Activated CD4-positive, alpha-beta memory T cell treated with anti-CD3 and anti-CD28 coated beads, Interleukin-2, amount 10 ng/mL, durations not matched to agents 7 days and 5 days (primary cell): Measurements from ENCODE around the gene TENM3. TPM values are rescaled to one million over a fixed set of nuclear protein-coding genes. Genes with fewer than 3 reads are reported as not detected.

Experiments used
- CTCF ChIA-PET: fragments of 350-600 bp; sonication (Branson Sonifier 250); formaldehyde crosslinking; loops from one replicate; lab custom pipeline; 2021; ENCODE audit warnings: antibody characterized with exemption, inconsistent platforms; lab: Charles Lee
- POLR2A ChIA-PET: fragments of 350-600 bp; sonication (Branson Sonifier 250); formaldehyde crosslinking; loops from one replicate; lab custom pipeline; 2021; ENCODE audit warnings: antibody characterized with exemption; lab: Charles Lee
- DNase-seq: peaks from one replicate; pipeline ENCODE4 v3.0.0-alpha.2; 2020
- H3K27ac Mint-ChIP-seq: one replicate; pipeline ENCODE4 v1.8.0; 2021; ENCODE audit warnings: mild to moderate bottlenecking, mixed read lengths
- H3K27me3 Mint-ChIP-seq: one replicate; pipeline ENCODE4 v1.8.0; 2021; ENCODE audit warnings: mixed read lengths
- H3K36me3 Mint-ChIP-seq: one replicate; pipeline ENCODE4 v1.8.0; 2021; ENCODE audit warnings: low read depth, mixed read lengths
- H3K4me1 Mint-ChIP-seq: one replicate; pipeline ENCODE4 v1.8.0; 2021; ENCODE audit warnings: mixed read lengths
- H3K4me3 Mint-ChIP-seq: one replicate; pipeline ENCODE4 v1.8.0; 2021; ENCODE audit warnings: mild to moderate bottlenecking, mixed read lengths
- H3K9me3 Mint-ChIP-seq: one replicate; pipeline ENCODE4 v1.8.0; 2021; ENCODE audit warnings: mixed read lengths
- total RNA-seq, 2 experiments: library from RNA; stranded (reverse); gene quantifications; one replicate each; pipeline ENCODE4 v1.2.3, GENCODE V29; 2021

Gene TENM3
- total RNA-seq, 2 experiments from 2014 or later: not detected

GRCh38 chr4:182778222-182778982, 535.2 kb downstream of the TENM3 start:
- ChIA-PET CTCF (no interaction called here), POLR2A (no interaction called here)
- Mint-ChIP-seq H3K4me1 (no peaks in the 10 kb centered on the region), H3K4me3 (no peak overlapping the region), H3K9me3 (no peaks in the 10 kb centered on the region), H3K27me3 (no peaks in the 10 kb centered on the region), H3K36me3 (no peaks in the 10 kb centered on the region), H3K27ac (no peak overlapping the region)
- DNase-seq: no peak

- CTCF ChIA-PET: no interaction called here
- no peaks in the 10 kb centered on the region for H3K36me3 Mint-ChIP-seq
- POLR2A ChIA-PET: no interaction called here
- no peaks in the 10 kb centered on the region for H3K27me3 Mint-ChIP-seq
- H3K4me3 Mint-ChIP-seq: no peak overlapping the region
- no peak overlapping the region for H3K27ac Mint-ChIP-seq
- no peaks in the 10 kb centered on the region for H3K9me3 Mint-ChIP-seq
- H3K4me1 Mint-ChIP-seq: no peaks in the 10 kb centered on the region
- no peak for DNase-seq
Observed at GRCh38 chr4:182786991-182787390, 543.8 kb downstream of the TENM3 start.

DNA sequence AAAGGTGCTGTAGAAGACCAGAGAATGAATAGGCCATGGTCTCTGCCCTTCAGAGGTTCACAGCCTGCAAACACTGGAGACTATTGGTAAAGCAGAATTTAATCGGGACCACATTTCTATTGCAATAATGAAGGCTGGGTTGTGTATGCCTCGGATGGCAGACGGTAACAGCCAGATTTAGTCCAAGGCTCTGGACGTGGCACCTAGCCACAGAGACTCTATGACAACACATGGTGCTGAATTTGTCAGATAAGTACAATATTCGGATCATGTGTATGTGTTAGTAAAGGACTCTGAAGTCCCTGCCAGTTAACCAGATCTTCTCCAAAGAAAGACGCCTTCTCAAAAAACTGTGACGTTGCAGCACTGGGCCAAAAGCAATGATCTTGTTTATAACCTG, 545.0 kb downstream of the TENM3 start:
- H3K4me3 Mint-ChIP-seq: no peak overlapping the region
- ChIA-PET POLR2A (no interaction called here), CTCF (interaction anchor here (0.6 kb wide), 1 partner anchor 19 kb away, joined by 5 read pairs; no protein-coding TSS in a partner anchor)
- H3K36me3 Mint-ChIP-seq: no peaks in the 10 kb centered on the region
- H3K27me3 Mint-ChIP-seq: no peaks in the 10 kb centered on the region
- no peaks in the 10 kb centered on the region for H3K9me3 Mint-ChIP-seq
- no peaks in the 10 kb centered on the region for H3K4me1 Mint-ChIP-seq
- DNase-seq: no peak
- no peak overlapping the region for H3K27ac Mint-ChIP-seq

- no peak for DNase-seq
- Mint-ChIP-seq H3K4me3 (no peak overlapping the region), H3K36me3 (no peaks in the 10 kb centered on the region), H3K4me1 (no peaks in the 10 kb centered on the region), H3K9me3 (no peaks in the 10 kb centered on the region), H3K27ac (no peak overlapping the region), H3K27me3 (peaks cover 2% of the 10 kb centered on the region)
- ChIA-PET CTCF (no interaction called here), POLR2A (no interaction called here)
Observed at GRCh38 chr4:182789529-182789928, 546.3 kb downstream of the TENM3 start.

DNA sequence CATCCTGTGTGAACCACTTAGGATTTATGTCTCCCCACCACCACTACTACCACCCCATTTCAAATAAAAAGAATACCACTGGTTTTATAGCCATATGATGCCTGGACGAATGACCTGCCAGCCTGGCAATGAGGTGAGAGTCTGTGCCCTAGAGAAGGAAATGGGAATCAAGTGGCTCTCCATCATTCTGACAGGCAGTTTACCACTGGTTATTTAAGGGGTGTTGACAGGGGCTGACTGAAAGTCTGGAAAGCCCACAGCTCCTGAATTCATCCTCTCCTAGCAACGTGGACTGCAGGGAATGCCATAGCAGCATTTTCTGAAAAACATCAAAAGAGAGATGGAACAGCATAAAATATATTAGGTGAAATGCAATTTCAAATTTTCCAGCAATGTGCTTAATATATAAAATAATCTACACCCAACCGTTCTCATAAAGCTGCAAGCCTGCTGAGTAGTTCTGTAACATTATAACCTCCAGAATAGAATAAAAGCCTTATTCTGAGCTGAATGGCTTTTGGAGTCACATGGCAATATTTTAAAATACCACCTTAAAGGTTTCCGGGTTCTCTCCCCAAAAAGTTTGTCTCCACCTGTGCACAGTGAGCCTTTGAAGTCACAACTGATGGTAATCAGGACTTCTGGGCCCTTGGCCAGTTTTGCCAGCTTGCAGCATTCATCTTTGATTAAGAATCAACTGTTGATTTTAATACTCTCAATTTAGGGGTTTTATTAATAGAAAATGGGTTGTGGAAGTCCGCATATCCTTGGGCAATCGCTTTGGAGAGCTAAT, 552.4 kb downstream of the TENM3 start:
- no peak for DNase-seq
- Mint-ChIP-seq H3K27ac (no peak overlapping the region), H3K36me3 (no peaks in the 10 kb centered on the region), H3K4me1 (no peaks in the 10 kb centered on the region), H3K9me3 (no peaks in the 10 kb centered on the region), H3K27me3 (peaks cover 3% of the 10 kb centered on the region), H3K4me3 (no peak overlapping the region)
- CTCF ChIA-PET: no interaction called here
- POLR2A ChIA-PET: no interaction called here

GRCh38 chr4:182799515-182800215, 556.5 kb downstream of the TENM3 start:
- CTCF ChIA-PET: no interaction called here
- DNase-seq: no peak
- Mint-ChIP-seq H3K4me3 (no peak overlapping the region), H3K36me3 (no peaks in the 10 kb centered on the region), H3K27me3 (no peaks in the 10 kb centered on the region), H3K27ac (no peak overlapping the region), H3K9me3 (no peaks in the 10 kb centered on the region), H3K4me1 (no peaks in the 10 kb centered on the region)
- POLR2A ChIA-PET: no interaction called here

GRCh38 chr4:182800216-182800515, 557.0 kb downstream of the TENM3 start:
- H3K36me3 Mint-ChIP-seq: no peaks in the 10 kb centered on the region
- ChIA-PET CTCF (no interaction called here), POLR2A (no interaction called here)
- no peaks in the 10 kb centered on the region for H3K4me1 Mint-ChIP-seq
- H3K9me3 Mint-ChIP-seq: no peaks in the 10 kb centered on the region
- H3K27me3 Mint-ChIP-seq: no peaks in the 10 kb centered on the region
- H3K4me3 Mint-ChIP-seq: no peak overlapping the region
- H3K27ac Mint-ChIP-seq: no peak overlapping the region
- DNase-seq: no peak

DNA sequence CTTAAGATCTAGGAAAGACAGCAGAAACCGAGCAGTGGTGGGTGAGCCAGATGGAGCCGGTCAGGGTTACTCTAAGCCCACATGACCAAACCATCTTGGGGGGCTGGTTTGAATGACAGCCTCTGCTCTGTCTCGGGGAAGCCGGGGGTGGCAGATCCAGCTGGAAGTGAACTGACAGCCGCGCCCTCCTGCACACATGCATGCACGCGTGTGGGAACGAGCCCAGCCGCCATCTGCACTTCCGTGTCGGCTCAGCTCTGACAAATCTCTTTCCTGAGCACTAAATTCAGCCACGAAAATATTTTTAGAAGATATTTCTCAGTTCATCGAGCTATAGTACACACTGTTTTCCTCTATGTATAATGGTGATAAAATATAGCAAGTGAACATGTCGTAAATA, 558.4 kb downstream of the TENM3 start:
- H3K4me1 Mint-ChIP-seq: peaks cover 3% of the 10 kb centered on the region
- ChIA-PET CTCF (no interaction called here), POLR2A (no interaction called here)
- H3K9me3 Mint-ChIP-seq: no peaks in the 10 kb centered on the region
- no peaks in the 10 kb centered on the region for H3K36me3 Mint-ChIP-seq
- no peak for DNase-seq
- no peak overlapping the region for H3K4me3 Mint-ChIP-seq
- H3K27ac Mint-ChIP-seq: no peak overlapping the region
- H3K27me3 Mint-ChIP-seq: peaks cover 7% of the 10 kb centered on the region

DNA sequence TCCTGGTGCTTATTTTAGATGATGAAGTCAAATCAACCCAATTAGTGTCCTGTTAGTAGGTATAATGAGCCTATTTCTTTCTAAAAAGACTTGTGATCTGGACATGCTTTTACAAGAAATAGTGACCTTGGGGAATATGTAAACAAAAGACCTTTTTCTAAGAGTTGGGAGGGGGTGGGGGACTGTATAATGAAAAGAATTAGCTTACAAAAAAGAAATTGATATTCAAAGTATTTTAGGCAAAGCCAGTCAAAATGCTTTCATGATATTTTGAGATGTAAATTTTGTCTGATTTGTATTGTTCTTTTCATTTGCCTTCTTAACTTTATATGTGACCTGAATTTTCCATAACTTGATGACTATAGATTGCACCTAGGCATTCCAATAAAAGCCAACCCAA, 559.4 kb downstream of the TENM3 start:
- peaks cover 5% of the 10 kb centered on the region for H3K4me1 Mint-ChIP-seq
- peaks cover 7% of the 10 kb centered on the region for H3K27me3 Mint-ChIP-seq
- ChIA-PET POLR2A (no interaction called here), CTCF (no interaction called here)
- no peaks in the 10 kb centered on the region for H3K36me3 Mint-ChIP-seq
- DNase-seq: no peak
- no peak overlapping the region for H3K27ac Mint-ChIP-seq
- H3K4me3 Mint-ChIP-seq: no peak overlapping the region
- no peaks in the 10 kb centered on the region for H3K9me3 Mint-ChIP-seq

GRCh38 chr4:182803235-182803634, 560.0 kb downstream of the TENM3 start:
- POLR2A ChIA-PET: no interaction called here
- CTCF ChIA-PET: interaction anchor here (0.6 kb wide), 1 partner anchor 112 kb away, joined by 5 read pairs; no protein-coding TSS in a partner anchor
- Mint-ChIP-seq H3K27ac (no peak overlapping the region), H3K36me3 (no peaks in the 10 kb centered on the region), H3K27me3 (peaks cover 7% of the 10 kb centered on the region), H3K9me3 (no peaks in the 10 kb centered on the region), H3K4me3 (no peak overlapping the region), H3K4me1 (peaks cover 5% of the 10 kb centered on the region)
- no peak for DNase-seq

GRCh38 chr4:182804131-182804530, 560.9 kb downstream of the TENM3 start:
- ChIA-PET POLR2A (no interaction called here), CTCF (no interaction called here)
- peaks cover 7% of the 10 kb centered on the region for H3K9me3 Mint-ChIP-seq
- no peak overlapping the region for H3K4me3 Mint-ChIP-seq
- peaks cover 5% of the 10 kb centered on the region for H3K4me1 Mint-ChIP-seq
- DNase-seq: no peak
- H3K27ac Mint-ChIP-seq: no peak overlapping the region
- peaks cover 7% of the 10 kb centered on the region for H3K27me3 Mint-ChIP-seq
- no peaks in the 10 kb centered on the region for H3K36me3 Mint-ChIP-seq

- Mint-ChIP-seq H3K36me3 (no peaks in the 10 kb centered on the region), H3K9me3 (peaks cover 10% of the 10 kb centered on the region), H3K27ac (no peak overlapping the region), H3K27me3 (peaks cover 7% of the 10 kb centered on the region), H3K4me1 (peaks cover 5% of the 10 kb centered on the region), H3K4me3 (no peak overlapping the region)
- CTCF ChIA-PET: interaction anchor here (0.6 to 1.0 kb wide), 12 partner anchors 25 to 1662 kb away, joined by 3 to 6 read pairs (median 3); no protein-coding TSS in a partner anchor
- POLR2A ChIA-PET: no interaction called here
- DNase-seq: no peak
Observed at GRCh38 chr4:182805321-182805720, 562.1 kb downstream of the TENM3 start.

DNA sequence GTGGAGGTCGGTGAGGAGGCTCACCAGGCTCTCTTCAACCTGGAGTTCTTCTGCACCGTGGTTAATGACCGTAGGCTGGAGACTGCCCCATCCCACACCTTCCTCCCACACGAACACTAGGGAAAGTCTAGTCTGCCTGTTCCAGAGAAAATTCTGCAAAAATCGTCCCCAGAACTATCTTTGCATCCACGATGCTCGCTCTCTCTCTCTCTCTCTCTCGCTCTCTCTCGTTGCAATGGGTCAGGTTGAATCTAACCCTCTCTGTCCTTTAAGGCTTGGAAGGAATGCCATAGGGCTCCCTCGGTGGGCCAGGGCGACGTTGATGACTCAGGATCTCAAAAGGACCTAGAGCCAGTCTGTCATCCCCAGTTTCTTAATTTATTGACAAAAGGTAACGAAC, 562.5 kb downstream of the TENM3 start:
- Mint-ChIP-seq H3K9me3 (peaks cover 10% of the 10 kb centered on the region), H3K36me3 (no peaks in the 10 kb centered on the region), H3K27me3 (peaks cover 7% of the 10 kb centered on the region), H3K4me1 (peaks cover 5% of the 10 kb centered on the region), H3K4me3 (no peak overlapping the region), H3K27ac (no peak overlapping the region)
- no peak for DNase-seq
- ChIA-PET CTCF (interaction anchor here (0.6 to 1.0 kb wide), 12 partner anchors 25 to 1663 kb away, joined by 3 to 6 read pairs (median 3); no protein-coding TSS in a partner anchor), POLR2A (no interaction called here)
